A549 (cell line): Measurements from ENCODE around the gene RNASE4. TPM values are rescaled to one million over a fixed set of nuclear protein-coding genes. Genes with fewer than 3 reads are reported as not detected.

Source experiments
- ATAC-seq, 2 experiments: fragments of 200-7000 bp in 1 of 2; fragments of >200 bp in 1 of 2; cut with Nextera tagmentation in 1 of 2; cut with Tn5 transposase in 1 of 2; 3 replicates each; pipeline versions ENCODE4 v1.8.0 to v1.9.1; 2018 to 2020; ENCODE audit warnings: mild to moderate bottlenecking in 1 of 2, moderate library complexity in 1 of 2
- CTCF ChIA-PET: fragments of 300-600 bp; sonication (Branson Sonifier 250); formaldehyde crosslinking; extraction: SDS; loops from one replicate; lab custom pipeline; 2021; ENCODE audit warnings: antibody characterized with exemption, inconsistent platforms; lab: Yijun Ruan, JAX
- POLR2A ChIA-PET: fragments of 350-600 bp; formaldehyde crosslinking; extraction: SDS; loops from one replicate; lab custom pipeline; 2021; ENCODE audit warnings: antibody characterized with exemption, inconsistent platforms; lab: Yijun Ruan, JAX
- DNase-seq, 2 experiments: peaks; one replicate each; pipeline versions ENCODE4 v3.0.0 to v3.0.0-alpha.2; 2011 to 2016; ENCODE audit warnings: low read depth in 1 of 2, low spot score in 1 of 2
- FAIRE-seq: peaks from 2 replicates; lab custom pipeline; 2011; peaks lifted over from hg19 to GRCh38; lab: Jason Lieb, UNC
- H3K27ac ChIP-seq, 2 experiments: fragments of >200 bp; sonication (Bioruptor Twin); formaldehyde crosslinking; 3 replicates each; pipeline ENCODE4 v1.5.1; 2016 to 2017
- H3K4me1 ChIP-seq: fragments of >200 bp; sonication (Bioruptor Twin); formaldehyde crosslinking; 3 replicates; pipeline ENCODE4 v1.6.1; 2016
- H3K4me2 ChIP-seq: fragments of >200 bp; sonication (Bioruptor Twin); formaldehyde crosslinking; 3 replicates; pipeline ENCODE4 v1.6.1; 2016
- H3K4me3 ChIP-seq: fragments of >200 bp; sonication (Bioruptor Twin); formaldehyde crosslinking; 3 replicates; pipeline ENCODE4 v1.5.1; 2016
- H3K9me3 ChIP-seq: fragments of >200 bp; sonication (Bioruptor Twin); formaldehyde crosslinking; 3 replicates; pipeline ENCODE4 v1.6.1; 2016
- CBX2 ChIP-seq: fragments of 200-600 bp; sonication (generic); IDR thresholded peaks from 2 replicates; pipeline ENCODE4 v1.6.1; 2016; ENCODE audit warnings: low read depth, mild to moderate bottlenecking, borderline replicate concordance
- CHD4 ChIP-seq: fragments of 200-600 bp; sonication (generic); IDR thresholded peaks from 2 replicates; pipeline ENCODE4 v1.6.1; 2016; ENCODE audit warnings: antibody characterized with exemption, mild to moderate bottlenecking, borderline replicate concordance
- EP300 ChIP-seq, 2 experiments: fragments of >200 bp; sonication (Bioruptor Twin); formaldehyde crosslinking; IDR thresholded peaks; 2 replicates in 1 of 2; 3 replicates in 1 of 2; pipeline ENCODE4 v1.6.1; 2016 to 2017
- ESRRA ChIP-seq: fragments of 150-350 bp; IDR thresholded peaks from 2 replicates; pipeline ENCODE4 v1.6.1; 2014; ENCODE audit warnings: mild to moderate bottlenecking, low read length, borderline replicate concordance
- GATA3 ChIP-seq: IDR thresholded peaks from 2 replicates; pipeline ENCODE4 v1.6.1; 2012; ENCODE audit warnings: borderline replicate concordance
- JUN ChIP-seq, 2 experiments: fragments of >200 bp; sonication (Bioruptor Twin); formaldehyde crosslinking; IDR thresholded peaks; 2 replicates in 1 of 2; 3 replicates in 1 of 2; pipeline ENCODE4 v1.6.1; 2016 to 2017
- KDM1A ChIP-seq: fragments of 200-600 bp; sonication (generic); IDR thresholded peaks from 2 replicates; pipeline ENCODE4 v1.6.1; 2016; ENCODE audit warnings: low read depth, mild to moderate bottlenecking
- MYC ChIP-seq: IDR thresholded peaks from 2 replicates; pipeline ENCODE4 v1.6.1; 2012; ENCODE audit warnings: mild to moderate bottlenecking, inconsistent platforms, low read length, improper control_type of control experiment, borderline replicate concordance
- NPAS2 ChIP-seq: fragments of 250-450 bp; sonication (Bioruptor Pico); IDR thresholded peaks from 2 replicates; pipeline ENCODE4 v1.8.0; 2022; ENCODE audit warnings: mild to moderate bottlenecking, moderate library complexity, borderline replicate concordance
- NR3C1 ChIP-seq: fragments of >200 bp; sonication (Bioruptor Twin); formaldehyde crosslinking; IDR thresholded peaks from 3 replicates; pipeline ENCODE4 v1.6.1; 2017
- PHF8 ChIP-seq: fragments of 200-600 bp; sonication (generic); IDR thresholded peaks from 2 replicates; pipeline ENCODE4 v1.6.1; 2016; ENCODE audit warnings: low read depth, mild to moderate bottlenecking, antibody characterized with exemption, moderate library complexity, borderline replicate concordance
- RARB ChIP-seq: fragments of 250-450 bp; sonication (Bioruptor Pico); IDR thresholded peaks from 2 replicates; pipeline ENCODE4 v1.8.0; 2021; ENCODE audit warnings: mild to moderate bottlenecking, moderate library complexity
- SMC3 ChIP-seq: fragments of >200 bp; sonication (Bioruptor Twin); formaldehyde crosslinking; IDR thresholded peaks from 3 replicates; pipeline ENCODE4 v1.6.1; 2018; ENCODE audit warnings: inconsistent platforms
- ZC3H11A ChIP-seq: fragments of 450-650 bp; IDR thresholded peaks from 2 replicates; pipeline ENCODE4 v1.6.1; 2014; ENCODE audit warnings: antibody characterized with exemption, mild to moderate bottlenecking
- ZSCAN20 ChIP-seq: fragments of 250-450 bp; sonication (Bioruptor Pico); IDR thresholded peaks from 2 replicates; pipeline ENCODE4 v1.8.0; 2022; ENCODE audit warnings: mild to moderate bottlenecking, moderate library complexity
- WGBS: methylation state at CpG from one replicate; pipeline ENCODE4 v1.1.6; 2017; ENCODE audit errors: missing lambda C conversion rate; 5-methylcytosine and 5-hydroxymethylcytosine counted together
- polyA plus RNA-seq, 4 experiments: library from polyadenylated mRNA; depleted of rRNA in 3 of 4; stranded (reverse); fragments of >200 nt; fragmentation: RNase III in 1 of 4; extraction: RNeasy Plus Mini Kit Qiagen cat#74134 plus additional on column Dnase treatment in 1 of 4; gene quantifications; 2 replicates in 3 of 4; 3 replicates in 1 of 4; pipeline ENCODE4 v1.2.3, GENCODE V29; 2011 to 2017
- TF ChIP-seq, protein P1 (sequence below): IDR thresholded peaks from 2 replicates; pipeline ENCODE4 v1.6.1; 2012
- TF ChIP-seq, protein P2 (sequence below): fragments of 450-650 bp; IDR thresholded peaks from 2 replicates; pipeline ENCODE4 v1.6.1; 2014; ENCODE audit warnings: antibody characterized with exemption
- TF ChIP-seq, protein P3 (sequence below): fragments of 200-600 bp; sonication (generic); IDR thresholded peaks from 2 replicates; pipeline ENCODE4 v1.6.1; 2016; ENCODE audit warnings: antibody characterized with exemption, mild to moderate bottlenecking, moderate library complexity
- TF ChIP-seq, protein P4 (sequence below): IDR thresholded peaks from 2 replicates; pipeline ENCODE4 v1.6.1; 2012; ENCODE audit warnings: low read depth, borderline replicate concordance

The RNASE4 gene
- polyA plus RNA-seq, 2 of the 4 experiments (the other 2 are of a cell fraction), result 8.6 to 77.4 TPM

DNA sequence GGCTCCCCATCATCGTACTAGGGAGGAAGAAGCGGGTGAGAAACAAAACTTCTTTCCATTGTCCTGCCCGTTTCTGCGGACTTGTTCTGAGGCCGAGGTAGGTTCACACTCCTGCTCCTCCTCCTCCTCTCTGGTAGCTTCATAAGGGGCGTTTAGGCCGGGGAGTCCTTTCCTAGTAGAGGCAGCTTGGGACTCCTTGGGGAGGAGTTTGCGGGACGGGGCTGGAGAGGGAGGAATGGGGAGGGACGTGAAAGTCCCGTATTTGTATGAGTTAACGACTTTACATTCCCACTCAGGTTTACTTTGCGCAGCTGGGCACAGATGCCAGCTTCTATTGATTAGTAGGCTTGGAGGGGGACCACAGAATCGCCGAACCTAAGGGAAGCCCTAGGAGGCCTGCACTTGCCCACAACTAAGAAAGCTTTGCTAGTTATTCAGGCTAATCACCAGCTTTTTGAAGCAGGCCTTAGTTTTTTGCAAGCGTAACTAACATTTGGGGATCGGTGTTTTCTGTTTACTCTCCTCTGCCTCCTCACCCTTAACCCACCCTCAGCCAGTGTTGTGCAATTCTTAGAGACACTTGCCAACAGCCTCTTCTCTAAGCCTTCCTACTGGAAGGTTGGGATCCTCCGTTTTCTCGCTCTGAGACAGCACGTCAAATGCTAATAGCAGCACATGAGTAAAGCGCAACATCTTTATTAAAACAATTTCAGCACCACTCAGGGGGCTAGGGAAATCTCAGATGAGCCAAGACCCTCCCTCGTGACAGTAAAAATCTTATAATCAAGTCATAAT lies 499 bp downstream of the RNASE4 start (continued):
- 0 out of 2 replicates have a peak, but pooled peaks have one; percentile 28 for TF ChIP-seq PHF8

DNA sequence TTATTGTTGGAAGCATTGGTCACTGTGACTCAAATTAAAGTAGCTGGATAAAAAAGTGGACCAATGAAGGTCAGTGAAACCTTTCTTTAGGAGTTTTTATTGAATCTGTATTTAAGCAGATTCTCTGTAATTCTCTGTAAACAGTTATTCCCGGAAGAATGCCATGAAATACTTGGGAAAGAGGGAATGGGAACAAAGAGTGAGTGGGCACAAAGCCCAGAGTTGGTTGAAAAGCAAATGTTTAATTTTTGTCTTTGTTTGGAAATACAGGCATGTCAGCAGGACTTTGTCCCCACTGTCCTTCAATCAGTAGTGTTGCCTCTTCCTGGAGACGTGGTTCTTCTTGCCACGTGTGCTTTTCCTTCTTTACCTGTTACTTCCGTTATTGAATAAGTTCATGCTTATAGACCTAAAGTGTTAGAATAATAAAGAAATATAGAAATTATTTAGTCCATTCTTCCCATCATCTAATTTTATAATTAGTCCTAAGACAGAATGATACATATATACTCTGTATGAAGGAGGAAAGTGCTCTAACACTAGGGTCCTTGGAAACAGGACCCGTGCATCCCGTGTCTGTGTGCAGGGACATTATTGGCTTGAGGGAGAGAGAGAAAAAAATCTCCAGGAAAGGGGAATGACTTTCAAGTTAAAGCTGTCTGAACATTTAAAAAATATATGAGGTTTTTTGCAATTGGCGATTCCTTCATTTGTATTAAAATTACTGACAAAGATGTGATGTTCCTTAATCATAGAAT lies 2.2 kb downstream of the RNASE4 start:
- WGBS, result 21% methylated on average over 7 of the region's 7 CpGs
- TF ChIP-seq EP300 (IDR thresholded peaks at IDR 0.05) (peak; percentile 22 to 25; a peak in 2 of 5 replicates), JUN (IDR thresholded peaks at IDR 0.05) (peak in 1 of 2 experiments; percentile 21; a peak in 1 of 5 replicates), GATA3 (peak; percentile 23; the same call in 1 of the 2 replicates), MYC (peak; percentile 66), RARB (CRISPR knock-in tag) (no peak)
- TF ChIP-seq, protein P1, sequence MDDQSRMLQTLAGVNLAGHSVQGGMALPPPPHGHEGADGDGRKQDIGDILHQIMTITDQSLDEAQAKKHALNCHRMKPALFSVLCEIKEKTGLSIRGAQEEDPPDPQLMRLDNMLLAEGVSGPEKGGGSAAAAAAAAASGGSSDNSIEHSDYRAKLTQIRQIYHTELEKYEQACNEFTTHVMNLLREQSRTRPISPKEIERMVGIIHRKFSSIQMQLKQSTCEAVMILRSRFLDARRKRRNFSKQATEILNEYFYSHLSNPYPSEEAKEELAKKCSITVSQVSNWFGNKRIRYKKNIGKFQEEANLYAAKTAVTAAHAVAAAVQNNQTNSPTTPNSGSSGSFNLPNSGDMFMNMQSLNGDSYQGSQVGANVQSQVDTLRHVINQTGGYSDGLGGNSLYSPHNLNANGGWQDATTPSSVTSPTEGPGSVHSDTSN, result no peak
- TF ChIP-seq, protein P2, sequence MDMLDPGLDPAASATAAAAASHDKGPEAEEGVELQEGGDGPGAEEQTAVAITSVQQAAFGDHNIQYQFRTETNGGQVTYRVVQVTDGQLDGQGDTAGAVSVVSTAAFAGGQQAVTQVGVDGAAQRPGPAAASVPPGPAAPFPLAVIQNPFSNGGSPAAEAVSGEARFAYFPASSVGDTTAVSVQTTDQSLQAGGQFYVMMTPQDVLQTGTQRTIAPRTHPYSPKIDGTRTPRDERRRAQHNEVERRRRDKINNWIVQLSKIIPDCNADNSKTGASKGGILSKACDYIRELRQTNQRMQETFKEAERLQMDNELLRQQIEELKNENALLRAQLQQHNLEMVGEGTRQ, result peak; percentile 19; the same call in 1 of the 2 replicates
- DNase-seq (peak in 1 of 2 experiments; percentile 83), ATAC-seq (no peak), FAIRE-seq (no peak)
- Histone ChIP-seq H3K4me3 (peak overlapping the region; percentile 58), H3K9me3 (no peaks in the 10 kb centered on the region), H3K4me1 (peaks cover 41% of the 10 kb centered on the region), H3K4me2 (peak overlapping the region; percentile 81), H3K27ac (peak overlapping the region; percentile 95)
- CTCF ChIA-PET, result interaction anchor here (0.6 to 13.8 kb wide), 9 partner anchors 10 to 343 kb away, joined by 3 to 191 read pairs (median 4); partner anchors contain the start of gene PARP2
- POLR2A ChIA-PET, result no interaction called here

DNA sequence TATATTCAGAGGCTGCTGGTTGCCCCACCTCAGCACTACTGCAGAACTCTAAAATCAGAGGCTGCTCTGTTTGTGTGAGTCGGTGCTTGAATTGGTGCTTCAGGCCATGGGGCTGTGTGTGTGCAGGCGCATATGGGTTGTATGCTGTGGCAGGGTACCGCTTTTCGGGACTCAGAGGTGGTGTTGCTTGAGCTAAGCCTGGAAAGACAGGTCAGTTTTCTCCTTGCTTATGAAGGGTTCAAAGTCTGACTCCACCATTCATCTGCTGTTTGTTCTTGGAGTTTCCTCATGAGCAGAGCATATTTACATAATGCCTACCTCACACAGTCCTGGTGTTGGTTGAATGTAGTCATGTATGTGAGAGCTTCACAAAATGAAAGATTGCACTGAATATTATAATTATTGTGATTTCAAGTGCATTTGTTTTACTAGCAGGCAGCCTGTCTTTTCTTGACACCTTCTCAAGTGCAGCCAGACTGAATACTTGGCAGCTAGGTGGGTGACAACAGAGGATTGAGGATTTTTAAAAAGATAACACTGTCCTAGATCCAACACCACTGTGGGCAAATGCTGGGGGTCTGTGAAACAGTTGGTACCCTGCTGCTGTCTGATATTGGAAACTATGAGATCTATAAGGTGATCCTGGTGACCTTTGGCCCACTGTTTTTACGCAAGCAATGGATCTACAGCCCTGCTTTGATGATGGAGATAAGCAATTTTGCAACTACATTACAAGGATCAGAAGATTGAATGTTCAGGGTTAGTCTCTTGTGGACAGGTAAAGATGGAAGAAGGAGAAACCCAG lies 3.2 kb downstream of the RNASE4 start:
- CTCF ChIA-PET, result interaction anchor here (0.7 to 1.5 kb wide), 3 partner anchors 9 to 352 kb away, joined by 3 to 5 read pairs (median 3); no protein-coding TSS in a partner anchor

DNA sequence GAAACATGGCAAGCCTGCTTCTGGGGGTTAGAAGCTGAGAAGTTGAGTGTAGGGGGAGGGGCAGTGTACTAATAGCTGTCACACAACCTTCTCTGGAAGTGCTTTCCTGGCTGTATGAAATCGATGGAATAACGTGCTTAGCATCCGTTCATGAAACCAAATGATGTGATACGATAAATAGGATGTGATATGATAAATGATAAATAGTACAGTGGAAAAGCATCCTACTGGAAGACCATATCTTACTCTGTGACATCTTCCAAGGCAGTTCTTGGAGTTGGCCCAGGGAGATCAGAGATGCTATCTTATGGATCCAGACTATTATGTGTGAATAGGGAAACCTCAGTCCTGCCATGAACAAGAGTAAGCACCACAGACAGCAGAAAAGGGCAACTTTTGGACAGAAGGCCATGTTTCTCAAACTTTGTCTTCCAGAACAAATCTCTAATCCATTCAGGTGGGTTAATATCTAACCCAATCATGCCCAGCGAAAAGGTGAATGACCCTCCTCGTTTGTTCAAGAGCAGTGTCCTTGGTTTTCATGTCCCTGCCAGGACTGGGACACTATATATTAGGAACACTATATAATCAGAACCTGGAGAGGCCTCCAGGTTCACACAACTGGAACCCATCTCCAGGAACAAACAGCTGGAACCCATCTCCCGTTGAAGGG lies 3.9 kb downstream of the RNASE4 start, which contains the start of gene ANG:
Gene ANG (plus strand): TSS at position 598 of the 673 bp plus-strand sequence. CDS start 4,801 bp downstream, outside the sequence.
- Histone ChIP-seq H3K4me2 (peak within 1 kb of the TSS; percentile 81), H3K4me3 (0 out of 3 replicates have a peak within 1 kb of the TSS, but pooled peaks have one; percentile 12)
- ATAC-seq, result no peak
- POLR2A ChIA-PET, result no interaction called here
- no peak for FAIRE-seq
- TF ChIP-seq NR3C1, result no peak
- TF ChIP-seq ESRRA, result no peak
- no peak for TF ChIP-seq CBX2
- TF ChIP-seq, protein P3, sequence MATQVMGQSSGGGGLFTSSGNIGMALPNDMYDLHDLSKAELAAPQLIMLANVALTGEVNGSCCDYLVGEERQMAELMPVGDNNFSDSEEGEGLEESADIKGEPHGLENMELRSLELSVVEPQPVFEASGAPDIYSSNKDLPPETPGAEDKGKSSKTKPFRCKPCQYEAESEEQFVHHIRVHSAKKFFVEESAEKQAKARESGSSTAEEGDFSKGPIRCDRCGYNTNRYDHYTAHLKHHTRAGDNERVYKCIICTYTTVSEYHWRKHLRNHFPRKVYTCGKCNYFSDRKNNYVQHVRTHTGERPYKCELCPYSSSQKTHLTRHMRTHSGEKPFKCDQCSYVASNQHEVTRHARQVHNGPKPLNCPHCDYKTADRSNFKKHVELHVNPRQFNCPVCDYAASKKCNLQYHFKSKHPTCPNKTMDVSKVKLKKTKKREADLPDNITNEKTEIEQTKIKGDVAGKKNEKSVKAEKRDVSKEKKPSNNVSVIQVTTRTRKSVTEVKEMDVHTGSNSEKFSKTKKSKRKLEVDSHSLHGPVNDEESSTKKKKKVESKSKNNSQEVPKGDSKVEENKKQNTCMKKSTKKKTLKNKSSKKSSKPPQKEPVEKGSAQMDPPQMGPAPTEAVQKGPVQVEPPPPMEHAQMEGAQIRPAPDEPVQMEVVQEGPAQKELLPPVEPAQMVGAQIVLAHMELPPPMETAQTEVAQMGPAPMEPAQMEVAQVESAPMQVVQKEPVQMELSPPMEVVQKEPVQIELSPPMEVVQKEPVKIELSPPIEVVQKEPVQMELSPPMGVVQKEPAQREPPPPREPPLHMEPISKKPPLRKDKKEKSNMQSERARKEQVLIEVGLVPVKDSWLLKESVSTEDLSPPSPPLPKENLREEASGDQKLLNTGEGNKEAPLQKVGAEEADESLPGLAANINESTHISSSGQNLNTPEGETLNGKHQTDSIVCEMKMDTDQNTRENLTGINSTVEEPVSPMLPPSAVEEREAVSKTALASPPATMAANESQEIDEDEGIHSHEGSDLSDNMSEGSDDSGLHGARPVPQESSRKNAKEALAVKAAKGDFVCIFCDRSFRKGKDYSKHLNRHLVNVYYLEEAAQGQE, result no peak
- TF ChIP-seq ZC3H11A, result no peak
- TF ChIP-seq NPAS2 (CRISPR knock-in tag), result no peak
- no peak for TF ChIP-seq KDM1A
- no peak for TF ChIP-seq ZSCAN20 (CRISPR knock-in tag)
- TF ChIP-seq, protein P4, sequence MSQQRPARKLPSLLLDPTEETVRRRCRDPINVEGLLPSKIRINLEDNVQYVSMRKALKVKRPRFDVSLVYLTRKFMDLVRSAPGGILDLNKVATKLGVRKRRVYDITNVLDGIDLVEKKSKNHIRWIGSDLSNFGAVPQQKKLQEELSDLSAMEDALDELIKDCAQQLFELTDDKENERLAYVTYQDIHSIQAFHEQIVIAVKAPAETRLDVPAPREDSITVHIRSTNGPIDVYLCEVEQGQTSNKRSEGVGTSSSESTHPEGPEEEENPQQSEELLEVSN, result no peak
- TF ChIP-seq, all 56 proteins: peak for 0
- WGBS, result 63% methylated on average over 7 of the region's 7 CpGs
- CTCF ChIA-PET, result interaction anchor here (0.7 to 1.5 kb wide), 4 partner anchors 8 to 362 kb away, joined by 3 to 5 read pairs (median 3); no protein-coding TSS in a partner anchor
- no peaks in the 10 kb centered on the region for H3K9me3 ChIP-seq
- peak within 1 kb of the TSS; percentile 95 for H3K27ac ChIP-seq
- H3K4me1 ChIP-seq, result peaks cover 41% of the 10 kb centered on the region
- DNase-seq, result no peak

More for the DNA sequence above, 3.2 kb downstream of the RNASE4 start:
- POLR2A ChIA-PET, result no interaction called here
- WGBS, result 24% methylated on average over 5 of the region's 5 CpGs
- H3K27ac ChIP-seq, result peak overlapping the region; percentile 95
- no peaks in the 10 kb centered on the region for H3K9me3 ChIP-seq
- H3K4me2 ChIP-seq, result peak overlapping the region; percentile 81
- TF ChIP-seq CHD4 (no peak), JUN (IDR thresholded peaks at IDR 0.05) (0 out of 5 replicates have a peak, but pooled peaks of 1 of the 2 experiments have one; percentile 38), SMC3 (no peak), ESRRA (no peak)
- DNase-seq, result peak in 1 of 2 experiments; percentile 76
- H3K4me1 ChIP-seq, result peaks cover 41% of the 10 kb centered on the region
- peak overlapping the region; percentile 33 for H3K4me3 ChIP-seq
- no peak for ATAC-seq
- FAIRE-seq, result no peak
